ENCODE results near the gene CMKLR1.

GRCh38 chr12:108303703-108304102, 35.4 kb downstream of the CMKLR1 start:
- TF ChIP-seq HMGN3 (IDR thresholded peaks at IDR 0.05; ENCODE audit: borderline replicate concordance, extremely low read depth, insufficient read length, low read depth, low read length): no peak
- TF ChIP-seq MYNN (IDR thresholded peaks at IDR 0.05): no peak
- no peak for TF ChIP-seq MYNN (CRISPR knock-in tag; IDR thresholded peaks at IDR 0.05)
- no peak for TF ChIP-seq SMARCB1 (IDR thresholded peaks at IDR 0.05; ENCODE audit: insufficient read length, low read depth)
- TF ChIP-seq IRF1 (CRISPR knock-in tag; IDR thresholded peaks at IDR 0.05; ENCODE audit: borderline replicate concordance): no peak
- TF ChIP-seq EZH2 (IDR thresholded peaks at IDR 0.05; ENCODE audit: borderline replicate concordance, low read depth, low read length): no peak

Measured in K562 (cell line).